ENCODE results near the gene NADK2.
A peak's percentile ranks its signal among the peaks of the same experiment; 100 is the strongest.
"Not testable (repeated sequence)": the region's sequence is repeated elsewhere in the genome, so short reads cannot be mapped to it uniquely, and the experiment has no call there.

Gene NADK2

GRCh38 chr5:36241631-36242533 is at the start of gene NADK2:
Gene NADK2 (minus strand): TSS chr5:36241925. CDS start chr5:36241798, 127 bp downstream.
- peak; percentile 98 for DNase-seq

DNA sequence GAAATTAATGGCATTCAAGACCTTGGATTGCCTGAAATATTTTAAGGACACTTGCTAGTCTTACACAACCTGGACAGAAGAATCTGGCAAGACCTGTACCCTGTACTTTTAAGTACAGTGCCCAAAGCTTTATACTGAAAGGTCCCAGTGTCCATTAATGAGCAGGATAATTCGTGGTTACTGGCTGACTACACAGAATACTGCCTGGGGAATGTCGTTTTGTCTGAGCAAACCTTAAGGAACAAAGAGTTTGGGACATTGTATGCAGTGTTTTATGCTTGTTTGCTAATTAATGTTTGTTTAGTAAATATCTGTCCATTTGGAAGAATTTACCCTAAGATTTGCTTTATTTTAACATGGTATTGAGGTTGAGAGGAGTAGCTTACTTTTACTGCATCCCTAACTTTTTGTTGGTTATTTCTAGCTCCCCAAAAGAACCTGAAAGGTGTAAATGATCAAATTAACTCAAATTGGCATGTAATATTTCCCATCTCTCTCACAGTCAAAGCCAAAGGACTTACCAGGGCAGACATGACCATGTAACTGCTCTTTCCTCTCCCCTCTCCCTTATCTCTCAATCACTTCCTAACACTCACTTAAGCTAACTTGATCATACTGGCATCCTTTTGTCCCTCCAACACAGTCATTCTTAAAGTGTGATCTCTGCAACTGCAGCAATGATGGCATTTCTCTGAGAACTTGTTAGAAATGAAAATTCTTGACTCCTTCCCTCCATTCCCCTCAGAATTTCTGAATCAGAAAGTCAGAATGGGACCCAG is 44.3 kb upstream of the NADK2 start:
- DNase-seq, result no peak

DNA sequence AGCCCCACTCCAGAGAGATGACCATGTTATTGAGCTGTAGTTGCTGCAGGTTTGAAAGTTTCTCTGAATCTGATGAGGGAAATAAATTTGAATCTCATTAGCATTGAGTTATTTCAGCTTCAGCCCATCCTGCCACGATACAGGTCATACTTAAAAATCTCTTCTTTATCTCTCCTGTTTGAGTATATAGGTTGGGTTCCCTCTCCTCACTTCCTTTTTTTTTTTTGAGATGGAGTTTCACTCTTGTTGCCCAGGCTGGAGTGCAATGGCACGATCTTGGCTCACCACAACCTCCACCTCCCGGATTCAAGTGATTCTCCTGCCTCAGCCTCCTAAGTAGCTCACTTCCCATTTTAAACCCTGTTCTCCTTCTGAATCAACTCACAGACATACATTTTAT is 42.0 kb upstream of the NADK2 start:
- DNase-seq, result not testable (repeated sequence)

DNA sequence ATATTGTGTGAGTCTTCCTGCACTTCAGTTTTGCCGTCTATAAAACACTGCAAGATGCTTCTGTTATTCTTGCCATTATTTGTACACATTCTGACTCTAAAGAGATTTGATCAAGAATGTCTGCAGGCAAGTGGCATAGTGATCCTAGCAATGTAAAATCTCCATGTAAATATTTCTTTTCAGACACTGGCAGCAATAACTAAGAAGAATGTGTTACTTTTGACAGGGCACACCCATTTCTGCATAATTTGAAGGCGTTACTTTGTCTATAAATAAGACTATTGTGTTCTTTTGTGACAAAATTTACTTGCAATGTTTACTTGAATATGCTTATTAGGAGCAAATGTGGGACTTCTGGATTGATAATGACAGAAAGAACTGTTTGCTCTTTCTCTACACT is 39.9 kb upstream of the NADK2 start:
- no peak for DNase-seq

GRCh38 chr5:36279054-36279698 is 37.5 kb upstream of the NADK2 start:
- no peak for DNase-seq

GRCh38 chr5:36277521-36278176 is 35.9 kb upstream of the NADK2 start:
- no peak for DNase-seq

- DNase-seq, result no peak
These were observed 35.1 kb upstream of the NADK2 start for GRCh38 chr5:36276864-36277263.

DNA sequence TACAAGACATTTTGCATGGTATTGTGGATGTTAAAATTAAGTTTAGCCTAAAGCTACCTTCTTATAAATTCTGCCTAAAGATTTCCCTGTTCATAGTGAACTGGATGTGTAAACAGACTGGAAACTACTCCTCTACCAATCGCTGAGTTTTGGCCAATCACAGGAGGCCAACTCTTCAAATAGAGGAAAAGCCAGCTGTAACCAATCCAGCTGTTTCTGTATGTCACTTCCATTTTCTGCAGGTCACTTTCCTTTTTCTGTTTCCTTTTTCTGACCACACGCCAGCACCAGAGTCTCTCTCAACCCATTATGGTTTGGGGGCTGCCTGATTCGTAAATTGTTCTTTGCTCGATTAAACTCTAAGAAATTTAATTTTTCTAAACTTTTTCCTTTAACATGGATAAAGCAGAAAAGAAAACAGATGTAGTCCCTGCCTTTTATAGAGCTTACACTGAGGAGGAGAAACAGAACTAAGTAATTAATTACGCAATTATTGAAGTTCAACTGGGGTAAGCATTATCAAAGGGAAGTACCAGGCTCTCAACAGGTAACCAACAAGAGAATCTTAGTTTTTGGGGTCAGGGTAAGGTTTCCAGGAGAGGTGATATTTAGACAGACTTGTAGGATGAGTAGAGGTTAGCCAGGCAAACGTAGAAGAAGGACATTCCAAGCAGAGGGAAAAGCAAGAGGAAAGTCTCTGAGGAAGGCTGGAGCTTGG is 32.2 kb upstream of the NADK2 start:
- peak; percentile 63 for DNase-seq

DNA sequence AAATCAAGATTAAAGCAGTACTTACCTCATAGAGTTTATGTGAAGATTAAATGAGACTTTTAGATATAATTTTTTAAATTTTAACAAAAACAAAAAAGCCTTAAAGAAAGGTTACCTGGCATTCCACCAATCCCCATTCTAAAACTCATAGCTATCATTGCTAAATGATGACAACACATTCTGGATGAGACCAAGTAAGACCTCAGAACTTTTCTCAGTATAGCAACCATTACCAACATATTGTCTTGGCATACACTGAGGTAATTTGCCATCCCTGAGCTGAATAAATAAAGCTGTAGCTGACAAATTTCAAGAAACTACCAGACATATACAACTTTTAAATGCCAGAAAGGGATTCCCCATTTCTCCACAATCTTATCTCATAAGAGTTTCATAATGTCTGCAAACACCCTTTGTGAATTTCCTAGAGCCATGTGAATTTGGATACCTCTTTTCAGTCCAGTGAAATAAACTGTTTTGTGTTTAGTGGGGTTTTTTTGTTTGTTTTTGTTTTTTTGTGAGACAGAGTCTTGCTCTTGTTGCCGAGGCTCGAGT is 30.5 kb upstream of the NADK2 start:
- DNase-seq, result no peak

- no peak for DNase-seq
These were observed 29.3 kb upstream of the NADK2 start for GRCh38 chr5:36270876-36271575.

GRCh38 chr5:36270175-36270574 is 28.4 kb upstream of the NADK2 start:
- no peak for DNase-seq

GRCh38 chr5:36269478-36269877 is 27.8 kb upstream of the NADK2 start:
- DNase-seq, result no peak

DNA sequence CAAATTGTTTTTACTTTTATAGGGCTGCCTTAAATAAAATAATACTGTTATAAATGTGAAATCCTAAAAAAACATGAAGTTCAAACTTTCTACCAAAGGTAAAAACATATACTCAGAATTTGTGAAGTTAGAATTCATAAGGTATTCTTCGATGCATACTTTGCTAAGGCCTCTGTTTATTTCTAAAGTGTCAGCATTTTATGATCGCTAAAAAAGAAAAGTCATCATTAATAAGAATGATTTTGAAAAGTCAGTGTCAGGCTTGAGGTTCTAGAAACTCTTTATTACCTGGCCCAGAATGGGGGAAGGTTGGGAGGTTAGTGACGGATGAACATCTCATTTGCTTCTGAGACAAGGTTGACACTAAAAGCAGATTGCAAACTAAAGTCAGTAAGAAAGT is 26.2 kb upstream of the NADK2 start:
- DNase-seq, result no peak

- DNase-seq, result peak; percentile 55
These were observed 22.6 kb upstream of the NADK2 start for GRCh38 chr5:36264202-36264760.

DNA sequence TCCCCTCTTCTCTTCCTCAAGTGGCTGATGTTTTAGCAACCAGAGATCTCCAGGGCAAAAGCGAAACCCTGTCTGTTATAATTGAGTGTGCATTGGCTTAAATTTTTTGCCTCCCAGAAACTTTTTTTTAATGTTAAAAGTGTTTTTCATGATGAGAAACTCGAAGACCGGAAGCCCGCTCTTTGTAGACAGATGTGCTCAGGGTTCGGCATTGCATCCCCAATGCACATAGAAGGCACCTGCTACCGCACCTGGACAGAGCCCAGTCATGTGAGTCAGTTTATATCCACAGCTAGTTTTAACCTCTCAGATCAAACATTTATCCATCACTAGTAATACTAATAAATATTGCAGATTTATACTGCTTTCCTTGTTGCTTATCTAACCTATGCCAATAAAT is 19.5 kb upstream of the NADK2 start:
- DNase-seq, result no peak

- no peak for DNase-seq
These were observed 11.8 kb upstream of the NADK2 start for GRCh38 chr5:36253575-36253974.

DNA sequence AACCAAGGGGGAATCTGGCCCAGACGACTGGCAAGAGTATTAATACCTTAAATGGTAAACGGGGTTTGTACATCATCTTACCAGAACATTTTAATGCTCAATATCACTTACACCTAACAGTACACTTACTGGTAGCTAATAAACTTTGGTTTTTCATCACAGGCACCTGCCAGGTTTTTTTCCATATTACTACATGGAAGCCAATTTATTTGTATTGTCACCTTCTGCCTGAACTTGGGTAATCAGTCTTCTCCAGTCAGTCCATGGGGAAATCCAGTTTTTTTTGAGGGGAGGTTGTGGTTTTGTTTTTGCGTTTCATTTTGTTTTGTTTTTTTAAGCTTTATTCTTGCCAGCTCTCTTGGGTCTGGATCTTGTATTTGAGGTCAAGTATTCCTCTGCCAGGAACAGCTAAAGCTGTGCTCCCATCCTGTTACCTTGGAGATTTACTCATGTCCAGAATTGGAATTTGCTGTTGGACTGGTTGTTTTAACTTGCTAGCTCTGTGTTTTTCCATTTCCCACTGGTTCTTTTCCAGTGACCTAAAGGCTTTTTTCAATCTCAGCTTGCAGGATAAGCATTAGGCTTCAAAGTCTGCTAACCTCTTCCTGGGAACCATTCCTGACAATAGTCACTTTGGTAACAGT is 11.1 kb upstream of the NADK2 start:
- no peak for DNase-seq

DNA sequence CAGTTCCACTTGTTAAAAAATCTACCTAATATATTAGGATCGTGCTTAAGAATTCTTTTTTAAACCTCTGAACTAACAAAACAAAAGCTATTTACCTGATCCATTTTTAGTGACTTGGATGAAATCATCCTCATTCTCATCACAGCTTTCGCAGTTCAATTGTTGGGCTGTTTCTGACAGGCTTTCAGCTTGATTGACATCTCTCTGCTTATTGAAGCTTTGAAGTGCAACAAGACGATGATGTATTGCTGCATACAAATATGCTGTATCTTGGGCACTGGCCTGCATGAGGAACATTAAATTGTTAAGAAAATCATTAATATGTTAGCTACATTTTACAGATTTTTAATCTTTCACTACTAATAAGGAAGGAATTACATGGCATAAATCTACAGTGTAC is 9.5 kb upstream of the NADK2 start:
- no peak for DNase-seq

DNA sequence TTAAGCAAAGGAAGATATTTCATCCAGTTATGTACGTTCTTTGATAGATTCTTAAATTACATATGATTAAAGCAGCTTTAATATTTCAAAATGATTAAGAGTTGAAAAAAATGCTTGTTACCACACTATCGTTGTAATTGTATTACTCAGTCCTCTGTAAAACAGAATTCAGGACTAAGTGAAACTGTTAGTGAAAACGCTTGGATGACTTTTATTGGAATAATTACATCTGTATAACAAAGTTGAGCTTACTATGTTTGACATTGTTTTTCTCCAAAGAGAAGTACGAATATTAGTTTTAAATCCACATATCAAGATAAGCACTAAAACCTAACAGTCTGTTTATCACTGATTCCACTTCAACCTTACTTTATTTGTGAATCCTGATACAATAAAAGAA is 8.7 kb upstream of the NADK2 start:
- no peak for DNase-seq

- DNase-seq, result no peak
These were observed 4.5 kb upstream of the NADK2 start for GRCh38 chr5:36246036-36246800.
